Measurements from ENCODE around the gene EFR3B.
"Not testable (repeated sequence)": the region's sequence is repeated elsewhere in the genome, so short reads cannot be mapped to it uniquely, and the experiment has no call there.

The EFR3B gene

DNA sequence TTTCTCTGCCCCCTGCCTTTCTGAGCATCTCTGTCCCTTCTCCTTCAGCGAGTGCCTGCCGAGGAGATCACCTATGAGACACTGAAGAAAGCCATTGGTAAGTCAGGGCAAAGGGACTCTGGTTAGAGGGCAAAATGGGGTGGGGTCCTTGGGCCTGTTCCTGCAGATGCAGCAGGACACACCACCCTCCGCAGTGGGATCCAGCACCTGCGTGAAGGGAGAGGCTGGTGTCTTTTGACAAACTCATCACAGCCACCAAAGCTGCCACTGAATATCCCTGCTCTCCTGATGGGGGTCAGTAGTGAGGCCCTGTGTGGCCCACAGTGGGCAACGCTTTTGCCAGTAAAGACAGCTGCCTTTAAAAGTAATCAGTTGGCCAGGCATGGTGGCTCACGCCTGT is 107.8 kb downstream of the EFR3B start:
- H3K27ac ChIP-seq, result no peak overlapping the region
- TF ChIP-seq, protein P1, sequence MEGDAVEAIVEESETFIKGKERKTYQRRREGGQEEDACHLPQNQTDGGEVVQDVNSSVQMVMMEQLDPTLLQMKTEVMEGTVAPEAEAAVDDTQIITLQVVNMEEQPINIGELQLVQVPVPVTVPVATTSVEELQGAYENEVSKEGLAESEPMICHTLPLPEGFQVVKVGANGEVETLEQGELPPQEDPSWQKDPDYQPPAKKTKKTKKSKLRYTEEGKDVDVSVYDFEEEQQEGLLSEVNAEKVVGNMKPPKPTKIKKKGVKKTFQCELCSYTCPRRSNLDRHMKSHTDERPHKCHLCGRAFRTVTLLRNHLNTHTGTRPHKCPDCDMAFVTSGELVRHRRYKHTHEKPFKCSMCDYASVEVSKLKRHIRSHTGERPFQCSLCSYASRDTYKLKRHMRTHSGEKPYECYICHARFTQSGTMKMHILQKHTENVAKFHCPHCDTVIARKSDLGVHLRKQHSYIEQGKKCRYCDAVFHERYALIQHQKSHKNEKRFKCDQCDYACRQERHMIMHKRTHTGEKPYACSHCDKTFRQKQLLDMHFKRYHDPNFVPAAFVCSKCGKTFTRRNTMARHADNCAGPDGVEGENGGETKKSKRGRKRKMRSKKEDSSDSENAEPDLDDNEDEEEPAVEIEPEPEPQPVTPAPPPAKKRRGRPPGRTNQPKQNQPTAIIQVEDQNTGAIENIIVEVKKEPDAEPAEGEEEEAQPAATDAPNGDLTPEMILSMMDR (IDR thresholded peaks at IDR 0.05), result no peak
- TF ChIP-seq ZFX (IDR thresholded peaks at IDR 0.05; ENCODE audit: borderline replicate concordance), result no peak

DNA sequence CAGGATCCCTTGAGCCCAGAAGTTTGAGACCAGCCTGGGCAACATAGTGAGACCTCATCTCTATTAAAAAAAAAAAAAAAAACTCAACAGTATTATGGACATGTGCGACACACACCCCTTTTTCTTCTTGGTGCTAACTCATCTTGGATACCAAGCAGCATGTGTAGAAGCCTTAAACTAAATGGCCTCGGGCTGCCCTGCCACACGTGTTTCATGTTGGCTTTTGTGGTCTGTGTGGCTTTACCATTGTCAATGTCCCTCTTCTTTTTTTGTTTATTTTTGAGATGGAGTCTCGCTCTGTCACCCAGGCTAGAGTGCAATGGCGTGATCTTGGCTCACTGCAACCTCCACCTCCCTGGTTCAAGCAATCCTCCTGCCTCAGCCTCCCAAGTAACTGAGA is 109.1 kb downstream of the EFR3B start:
- not testable (repeated sequence) for H3K27ac ChIP-seq

DNA sequence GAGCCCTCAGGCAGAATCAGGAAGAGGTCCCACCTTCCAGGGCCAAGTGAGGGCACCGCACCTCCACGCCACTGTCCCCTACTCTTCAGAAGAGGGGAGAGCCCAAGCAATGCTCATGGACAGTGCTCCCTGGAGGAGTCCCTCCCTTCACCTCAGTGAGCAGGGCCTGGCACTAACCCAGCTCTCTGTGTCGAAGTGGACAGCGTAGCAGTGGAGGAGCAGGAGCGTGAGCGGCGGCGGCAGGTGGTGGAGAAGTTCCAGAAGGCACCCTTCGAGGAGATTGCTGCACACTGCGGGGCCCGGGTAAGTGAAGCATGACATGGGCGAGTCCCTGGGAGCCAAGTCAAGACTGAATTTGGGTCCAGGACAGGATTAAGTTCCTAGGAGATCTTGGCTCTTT is 109.8 kb downstream of the EFR3B start:
- TF ChIP-seq, protein P1 (IDR thresholded peaks at IDR 0.05), result no peak
- TF ChIP-seq ZFX (IDR thresholded peaks at IDR 0.05; ENCODE audit: borderline replicate concordance), result no peak
- no peak overlapping the region for H3K27ac ChIP-seq

DNA sequence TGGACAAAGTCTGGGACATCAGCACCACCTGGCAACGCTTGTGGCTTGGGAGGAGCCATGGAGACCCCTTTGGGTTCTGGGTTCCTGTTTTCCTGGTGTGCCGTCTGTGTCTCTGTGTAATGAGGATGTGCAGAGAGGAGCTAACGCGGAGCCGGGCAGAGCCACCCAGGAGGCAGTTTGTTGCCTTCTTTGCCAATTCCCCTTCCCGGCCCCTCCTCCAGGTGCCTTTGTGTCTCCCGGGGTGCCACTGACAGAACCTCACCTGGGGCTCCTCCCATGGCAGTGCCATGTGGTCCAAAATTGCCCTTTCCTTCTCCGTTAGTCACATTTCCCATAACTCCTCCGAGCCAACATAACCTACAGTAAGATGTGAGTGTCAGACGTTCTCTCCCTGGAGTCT is 113.5 kb downstream of the EFR3B start:
- TF ChIP-seq ZFX (IDR thresholded peaks at IDR 0.05; ENCODE audit: borderline replicate concordance), result no peak
- no peak overlapping the region for H3K27ac ChIP-seq

DNA sequence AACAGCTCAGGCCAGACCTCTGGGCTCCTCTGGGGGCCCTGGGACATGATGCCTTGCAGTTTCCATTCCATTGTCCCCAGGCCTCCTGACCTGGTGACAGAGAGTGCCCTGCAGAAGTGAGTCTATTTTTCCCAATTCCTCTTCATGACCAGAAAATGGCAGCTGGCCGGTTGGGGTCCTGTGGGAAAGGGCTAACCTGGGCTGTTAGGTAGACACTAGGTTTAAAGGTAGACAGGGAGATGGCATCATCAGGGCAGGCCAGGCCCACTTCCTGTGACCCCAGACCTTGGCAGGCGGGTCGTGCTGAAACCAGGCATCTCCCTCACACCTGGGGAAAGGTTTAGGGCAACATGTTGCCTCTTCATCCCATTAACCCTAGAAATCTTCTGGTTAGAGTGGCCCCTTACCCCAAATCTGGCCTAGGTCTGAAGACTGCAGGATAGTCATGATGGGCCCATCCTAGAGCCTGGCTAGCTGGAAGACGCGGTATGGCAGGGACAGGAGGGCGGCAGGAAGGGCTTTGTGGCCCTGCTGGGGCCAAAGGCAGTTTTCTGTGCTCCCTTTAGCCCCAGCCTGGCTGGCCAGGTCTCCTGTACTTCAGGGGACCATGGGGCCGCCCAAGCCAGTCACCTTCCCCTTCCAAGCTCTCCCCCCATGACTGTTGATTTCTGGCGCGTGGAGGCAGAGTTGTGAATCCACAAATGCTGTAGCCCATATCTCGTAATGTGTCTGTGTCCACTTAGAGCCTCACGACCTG is 116.4 kb downstream of the EFR3B start:
- TF ChIP-seq, protein P1 (IDR thresholded peaks at IDR 0.05), result no peak
- TF ChIP-seq ZFX (IDR thresholded peaks at IDR 0.05; ENCODE audit: borderline replicate concordance), result no peak

DNA sequence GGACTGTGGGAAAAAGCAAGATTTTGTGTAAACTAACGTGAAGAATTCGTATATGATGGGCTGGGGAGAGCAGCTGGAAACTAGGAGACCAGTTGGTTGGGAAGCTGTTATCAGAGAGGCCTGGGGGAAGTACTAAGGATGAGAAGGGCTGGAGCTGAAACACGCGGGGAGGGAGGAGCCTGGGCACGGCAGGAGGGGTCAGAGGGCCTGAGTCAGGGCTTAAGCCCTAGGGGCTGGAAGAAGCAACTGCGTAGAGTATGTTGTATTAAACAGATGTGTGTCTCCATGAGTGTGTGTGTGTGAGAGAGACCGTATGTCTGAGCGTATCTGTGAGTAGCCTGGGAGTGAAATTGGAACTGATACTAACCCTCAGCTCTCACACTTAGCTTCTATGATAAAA is 118.1 kb downstream of the EFR3B start:
- H3K27ac ChIP-seq, result no peak overlapping the region
- TF ChIP-seq, protein P1 (IDR thresholded peaks at IDR 0.05), result no peak
- no peak for TF ChIP-seq ZFX (IDR thresholded peaks at IDR 0.05; ENCODE audit: borderline replicate concordance)

More for the DNA sequence above, 116.4 kb downstream of the EFR3B start:
- no peak overlapping the region for H3K27ac ChIP-seq

DNA sequence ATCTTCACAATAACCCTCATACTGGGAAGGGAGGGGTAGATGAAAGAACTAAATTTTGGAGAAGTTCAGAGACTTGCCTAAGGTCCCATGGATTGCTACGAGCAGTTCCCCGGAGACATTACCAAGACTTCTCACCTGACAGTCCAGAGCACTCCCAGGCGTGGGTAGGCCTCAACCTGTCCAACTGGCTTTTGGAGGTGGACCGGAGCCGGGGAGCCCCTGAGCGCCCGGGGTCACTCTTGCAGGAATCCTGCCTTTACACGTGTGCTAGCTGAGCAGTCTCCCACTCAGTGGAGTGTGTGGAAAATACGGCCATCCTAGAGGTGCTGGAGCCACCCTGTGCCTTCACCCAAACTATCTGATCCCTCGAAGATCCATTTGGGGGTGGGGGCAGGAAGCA is 118.5 kb downstream of the EFR3B start:
- TF ChIP-seq, protein P1 (IDR thresholded peaks at IDR 0.05), result no peak
- TF ChIP-seq ZFX (IDR thresholded peaks at IDR 0.05; ENCODE audit: borderline replicate concordance), result no peak
- H3K27ac ChIP-seq, result no peak overlapping the region

DNA sequence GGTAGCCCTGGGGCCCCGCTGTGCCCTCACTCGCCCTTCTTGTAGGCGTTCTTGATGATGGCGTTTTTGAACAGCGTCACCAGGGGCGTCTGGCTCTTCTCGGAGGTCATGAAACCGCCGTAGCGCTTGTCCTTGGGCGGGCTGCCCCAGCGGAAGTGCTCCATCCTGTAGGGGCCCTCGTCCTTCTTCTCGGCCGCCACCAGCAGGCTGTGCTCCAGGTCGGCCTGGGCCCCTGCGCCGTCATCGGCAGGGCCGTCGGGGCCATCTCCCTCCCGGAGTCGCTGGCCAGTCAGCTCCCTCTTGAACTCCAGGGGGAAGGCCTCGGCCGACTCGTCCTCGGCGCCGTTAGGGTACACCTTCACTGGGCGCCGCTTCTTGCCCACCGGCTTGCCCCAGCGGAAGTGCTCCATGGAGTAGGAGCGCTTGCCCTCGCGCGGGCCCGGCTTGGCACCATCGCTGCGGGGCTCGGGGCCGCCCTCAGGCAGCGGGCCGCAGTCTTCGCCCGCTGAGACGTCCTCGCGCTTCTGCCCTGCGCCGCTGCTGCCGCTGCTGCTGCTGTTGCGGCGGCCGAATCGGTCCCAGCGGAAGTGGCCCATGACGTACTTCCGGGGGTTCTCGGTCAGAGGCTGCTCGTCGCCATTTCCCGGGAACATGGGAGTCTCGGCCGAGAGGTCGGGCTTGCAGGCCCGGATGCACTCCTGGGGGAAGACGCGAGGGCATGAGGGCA is 119.3 kb downstream of the EFR3B start:
- H3K27ac ChIP-seq, result no peak overlapping the region
- TF ChIP-seq, protein P1 (IDR thresholded peaks at IDR 0.05), result no peak
- TF ChIP-seq ZFX (IDR thresholded peaks at IDR 0.05; ENCODE audit: borderline replicate concordance), result no peak

DNA sequence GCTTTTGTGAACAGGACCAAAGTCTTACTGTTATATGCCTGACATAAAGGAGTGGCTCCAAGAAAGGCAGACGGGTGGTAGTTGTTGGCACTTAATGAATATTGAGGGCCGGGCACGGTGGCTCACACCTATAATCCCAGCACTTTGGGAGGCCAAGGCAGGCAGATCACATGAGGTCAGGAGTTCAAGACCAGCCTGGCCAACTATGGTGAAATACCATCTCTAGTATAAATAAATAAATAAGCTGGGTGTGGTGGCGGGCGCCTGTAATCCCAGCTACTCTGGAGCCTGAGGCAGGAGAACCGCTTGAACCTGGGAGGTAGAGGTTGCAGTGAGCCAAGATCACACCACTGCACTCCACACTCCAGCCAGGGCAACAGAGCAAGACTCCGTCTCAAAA is 120.2 kb downstream of the EFR3B start:
- H3K27ac ChIP-seq, result not testable (repeated sequence)

Measured in 22Rv1 (cell line).